H1 (cell line): ENCODE results near the gene ABHD14A. TPM values are rescaled to one million over a fixed set of nuclear protein-coding genes. Genes with fewer than 3 reads are reported as not detected.

Experiments used
- CTCF ChIA-PET: fragments of 300-600 bp; sonication (Branson Sonifier 250); formaldehyde crosslinking; loops from one replicate; lab custom pipeline; 2021; ENCODE audit not compliant: partially characterized antibody; lab: Charles Lee
- POLR2A ChIA-PET: fragments of 300-600 bp; sonication (Branson Sonifier 250); formaldehyde crosslinking; loops from one replicate; lab custom pipeline; 2021; ENCODE audit warnings: inconsistent platforms; ENCODE audit not compliant: partially characterized antibody; lab: Charles Lee
- DNase-seq, 2 experiments: peaks; one replicate each; pipeline versions ENCODE4 v3.0.0 to v3.0.0-alpha.2; 2010 to 2022; ENCODE audit warnings: low spot score in 2 of 2, low read depth in 1 of 2, mixed read lengths in 1 of 2
- FAIRE-seq: peaks from 2 replicates; lab custom pipeline; 2011; peaks lifted over from hg19 to GRCh38; lab: Jason Lieb, UNC
- H2AFZ ChIP-seq: 2 replicates; pipeline ENCODE4 v1.8.1; 2012; ENCODE audit warnings: low read length, inconsistent platforms
- H2AK5ac ChIP-seq: 2 replicates; pipeline ENCODE4 v1.6.1; 2013; ENCODE audit warnings: low read depth, low read length
- H2BK120ac ChIP-seq: replicated peaks from 2 replicates; pipeline ENCODE3; 2013; ENCODE audit warnings: low read depth, low read length, inconsistent platforms
- H2BK12ac ChIP-seq: 2 replicates; pipeline ENCODE4 v1.6.1; 2013; ENCODE audit warnings: low read depth, low read length
- H2BK15ac ChIP-seq: 2 replicates; pipeline ENCODE4 v1.6.1; 2013; ENCODE audit warnings: low read length
- H2BK20ac ChIP-seq: 2 replicates; pipeline ENCODE4 v1.6.1; 2013; ENCODE audit warnings: low read length
- H2BK5ac ChIP-seq: 2 replicates; pipeline ENCODE4 v1.6.1; 2013; ENCODE audit warnings: low read depth, low read length
- H3K14ac ChIP-seq: 2 replicates; pipeline ENCODE4 v1.6.1; 2013; ENCODE audit warnings: inconsistent platforms; ENCODE audit not compliant: insufficient read length
- H3K18ac ChIP-seq: 2 replicates; pipeline ENCODE4 v1.6.1; 2013; ENCODE audit warnings: low read length; ENCODE audit errors: extremely low read depth
- H3K23ac ChIP-seq: 2 replicates; pipeline ENCODE4 v1.6.1; 2013; ENCODE audit warnings: inconsistent platforms; ENCODE audit not compliant: insufficient read length
- H3K23me2 ChIP-seq: 2 replicates; pipeline ENCODE4 v1.6.1; 2013; ENCODE audit warnings: low read depth, low read length
- H3K27ac ChIP-seq: 2 replicates; pipeline ENCODE4 v1.6.1; 2011; ENCODE audit warnings: low read depth, low read length, inconsistent platforms
- H3K27me3 ChIP-seq, 4 experiments: replicated peaks in 1 of 4; 1 replicate in 1 of 4; 2 replicates in 3 of 4; pipeline versions ENCODE4 v1.6.1 to v1.8.1; 2011 to 2013; ENCODE audit warnings: low read length in 3 of 4, mild to moderate bottlenecking in 3 of 4, inconsistent platforms in 2 of 4, mixed read lengths in 2 of 4, moderate library complexity in 1 of 4; ENCODE audit not compliant: control insufficient read depth in 3 of 4, insufficient read depth in 3 of 4; ENCODE audit errors: extremely low read depth in 1 of 4
- H3K36me3 ChIP-seq, 4 experiments: 2 replicates each; pipeline versions ENCODE4 v1.6.1 to v1.8.1; 2011 to 2013; ENCODE audit warnings: mild to moderate bottlenecking in 4 of 4, low read length in 3 of 4, moderate library complexity in 2 of 4, control low read depth in 1 of 4, inconsistent platforms in 1 of 4; ENCODE audit not compliant: insufficient read depth in 4 of 4, control insufficient read depth in 2 of 4
- H3K4ac ChIP-seq: replicated peaks from 2 replicates; pipeline ENCODE3; 2013; ENCODE audit warnings: low read length, low read depth, mixed read lengths, inconsistent platforms; ENCODE audit not compliant: insufficient read length
- H3K4me1 ChIP-seq, 4 experiments: replicated peaks in 1 of 4; 1 replicate in 1 of 4; 2 replicates in 3 of 4; pipeline versions ENCODE4 v1.6.1 to v1.8.1; 2011 to 2013; ENCODE audit warnings: low read length in 3 of 4, inconsistent platforms in 2 of 4, mixed read lengths in 1 of 4; ENCODE audit not compliant: insufficient read depth in 4 of 4, control insufficient read depth in 3 of 4
- H3K4me2 ChIP-seq, 2 experiments: 2 replicates each; pipeline versions ENCODE4 v1.6.1 to v1.8.1; 2011 to 2013; ENCODE audit warnings: low read depth in 2 of 2, low read length in 2 of 2, control low read depth in 1 of 2, inconsistent platforms in 1 of 2, mild to moderate bottlenecking in 1 of 2; ENCODE audit not compliant: insufficient read depth in 1 of 2
- H3K4me3 ChIP-seq, 4 experiments: fragments of 200-600, 300-600 bp in 1 of 4; sonication (generic), shearing (Covaris generic), sonication (Bioruptor Twin) in 1 of 4; 2 replicates each; pipeline versions ENCODE4 v1.5.1 to v1.8.1; 2011 to 2016; ENCODE audit warnings: low read length in 4 of 4, low read depth in 3 of 4, control low read depth in 2 of 4, inconsistent platforms in 2 of 4, mild to moderate bottlenecking in 2 of 4, mixed read lengths in 1 of 4, moderate library complexity in 1 of 4; ENCODE audit not compliant: insufficient read depth in 2 of 4; ENCODE audit errors: extremely low read depth in 1 of 4
- H3K56ac ChIP-seq: replicated peaks from 2 replicates; pipeline ENCODE3; 2013; ENCODE audit warnings: low read depth, mild to moderate bottlenecking, mixed read lengths, low read length, inconsistent platforms; ENCODE audit not compliant: insufficient read length
- H3K79me1 ChIP-seq: 2 replicates; pipeline ENCODE4 v1.6.1; 2013; ENCODE audit warnings: low read depth, low read length, control low read depth
- H3K79me2 ChIP-seq, 2 experiments: 2 replicates each; pipeline versions ENCODE4 v1.6.1 to v1.8.1; 2012 to 2013; ENCODE audit warnings: low read length in 2 of 2, mild to moderate bottlenecking in 2 of 2, inconsistent platforms in 1 of 2; ENCODE audit not compliant: insufficient read depth in 2 of 2, control insufficient read depth in 1 of 2
- H3K9ac ChIP-seq, 4 experiments: replicated peaks in 1 of 4; 1 replicate in 1 of 4; 2 replicates in 3 of 4; pipeline versions ENCODE4 v1.6.1 to v1.8.1; 2011 to 2013; ENCODE audit warnings: low read depth in 3 of 4, low read length in 3 of 4, control low read depth in 2 of 4, mild to moderate bottlenecking in 2 of 4, moderate library complexity in 2 of 4, inconsistent platforms in 1 of 4; ENCODE audit errors: extremely low read depth in 1 of 4
- H3K9me3 ChIP-seq, 2 experiments: 2 replicates each; pipeline versions ENCODE4 v1.6.1 to v1.8.1; 2012 to 2013; ENCODE audit warnings: mild to moderate bottlenecking in 2 of 2, moderate library complexity in 2 of 2, control low read depth in 1 of 2, inconsistent platforms in 1 of 2, low read depth in 1 of 2, low read length in 1 of 2, mixed read lengths in 1 of 2; ENCODE audit not compliant: insufficient read depth in 2 of 2
- H4K20me1 ChIP-seq, 2 experiments: replicated peaks in 1 of 2; 2 replicates each; pipeline versions ENCODE3 to v1.8.1; 2011 to 2013; ENCODE audit warnings: inconsistent platforms in 2 of 2, low read length in 2 of 2, mild to moderate bottlenecking in 1 of 2; ENCODE audit not compliant: insufficient read depth in 2 of 2, control insufficient read depth in 1 of 2
- H4K5ac ChIP-seq: 2 replicates; pipeline ENCODE4 v1.6.1; 2013; ENCODE audit warnings: low read length, low read depth, mixed read lengths, inconsistent platforms; ENCODE audit not compliant: insufficient read length
- H4K8ac ChIP-seq: 2 replicates; pipeline ENCODE4 v1.8.0; 2013; ENCODE audit warnings: mild to moderate bottlenecking, moderate library complexity, low read length, inconsistent platforms; ENCODE audit not compliant: insufficient read depth; ENCODE audit errors: extremely low read depth
- H4K91ac ChIP-seq: replicated peaks from 2 replicates; pipeline ENCODE3; 2013; ENCODE audit warnings: low read length, mixed read lengths, inconsistent platforms; ENCODE audit not compliant: insufficient read length
- ASH2L ChIP-seq: fragments of 200-600, 300-600 bp; sonication (generic); IDR thresholded peaks from one replicate; pipeline ENCODE4 v1.7.1; 2017; ENCODE audit warnings: low read length
- CBX5 ChIP-seq: fragments of 300-800, 300-1000 bp; sonication (generic); IDR thresholded peaks from 2 replicates; pipeline ENCODE4 v1.7.1; 2016; ENCODE audit warnings: antibody characterized with exemption, low read length, low read depth
- CREB1 ChIP-seq: IDR thresholded peaks from 2 replicates; pipeline ENCODE4 v1.6.1; 2012; ENCODE audit warnings: inconsistent platforms
- CTBP2 ChIP-seq: IDR thresholded peaks from 2 replicates; pipeline ENCODE4 v1.7.0; 2011; ENCODE audit warnings: borderline replicate concordance, mild to moderate bottlenecking, moderate library complexity, mixed read lengths, low read length; ENCODE audit not compliant: insufficient read depth, insufficient read length
- JUN ChIP-seq: IDR thresholded peaks from 2 replicates; pipeline ENCODE4 v1.6.1; 2011; ENCODE audit warnings: low read depth, mild to moderate bottlenecking, improper control_type of control experiment, low read length
- KDM5A ChIP-seq: fragments of 200-600 bp; IDR thresholded peaks from 2 replicates; pipeline ENCODE4 v1.7.1; 2012; ENCODE audit warnings: mild to moderate bottlenecking, low read length, inconsistent platforms, mixed read lengths
- MAFK ChIP-seq: IDR thresholded peaks from 2 replicates; pipeline ENCODE4 v1.6.1; 2012; ENCODE audit warnings: low read depth, mild to moderate bottlenecking, improper control_type of control experiment, low read length
- POU5F1 ChIP-seq: IDR thresholded peaks from 2 replicates; pipeline ENCODE4 v1.6.1; 2011; ENCODE audit warnings: low read depth, mild to moderate bottlenecking, low read length, moderate library complexity
- SP4 ChIP-seq: IDR thresholded peaks from 2 replicates; pipeline ENCODE4 v1.6.1; 2012; ENCODE audit warnings: low read length, inconsistent platforms
- TAF1 ChIP-seq: IDR thresholded peaks from 2 replicates; pipeline ENCODE4 v1.6.1; 2011; ENCODE audit warnings: mild to moderate bottlenecking, low read depth, low read length
- TAF7 ChIP-seq: optimal IDR thresholded peaks from 2 replicates; pipeline ENCODE3; 2011; ENCODE audit warnings: low read depth, mild to moderate bottlenecking, inconsistent platforms, low read length, moderate library complexity, borderline replicate concordance
- TBP ChIP-seq: IDR thresholded peaks from 2 replicates; pipeline ENCODE4 v1.6.1; 2011; ENCODE audit warnings: low read depth, low read length, improper control_type of control experiment
- TCF12 ChIP-seq: IDR thresholded peaks from 2 replicates; pipeline ENCODE4 v1.6.1; 2011; ENCODE audit warnings: low read depth, mild to moderate bottlenecking, low read length
- YY1 ChIP-seq: IDR thresholded peaks from 2 replicates; pipeline ENCODE4 v1.6.1; 2011; ENCODE audit warnings: low read depth, mild to moderate bottlenecking, low read length
- WGBS, 2 experiments: shearing (Covaris generic) in 1 of 2; methylation state at CpG; one replicate each; pipeline versions ENCODE4 v1.1.6 to v1.1.7; 2013 to 2015; ENCODE audit warnings: low lambda C conversion rate in 2 of 2, mixed read lengths in 2 of 2, inconsistent platforms in 1 of 2, low coverage in 1 of 2, missing lambda C conversion rate in 1 of 2; ENCODE audit not compliant: insufficient replicate concordance in 2 of 2, insufficient coverage in 1 of 2, insufficient read length in 1 of 2; ENCODE audit errors: extremely low coverage in 1 of 2, missing lambda C conversion rate in 1 of 2; 5-methylcytosine and 5-hydroxymethylcytosine counted together
- polyA plus RNA-seq, 7 experiments: library from polyadenylated mRNA; depleted of rRNA in 3 of 7; stranded (reverse) in 5 of 7; unstranded in 2 of 7; fragments of >200 nt in 5 of 7; fragments of 200-250 nt in 2 of 7; gene quantifications; 1 replicate in 5 of 7; 2 replicates in 1 of 7; 4 replicates in 1 of 7; pipeline versions ENCODE4 v1.2.1 to v1.2.3, GENCODE V29; 2011 to 2013; ENCODE audit warnings: missing spikeins in 2 of 7, mixed read lengths in 2 of 7
- total RNA-seq: library from RNA; stranded (reverse); fragmentation: NEBNext Ultra II Directional; extraction: Animal tissue kit (Norgen Biotek cat#: 25700); gene quantifications from 2 replicates; pipeline ENCODE4 v1.2.1, GENCODE V29; 2021

Gene ABHD14A
- total and polyA plus RNA-seq, 2 of the 8 experiments (the other 6 are each of a cell fraction or from before 2014, with no cell fraction given): 4.6 to 9.8 TPM

GRCh38 chr3:52023101-52023770 lies 48.4 kb downstream of the ABHD14A start:
- DNase-seq: no peak
- Histone ChIP-seq H2AK5ac (no peak overlapping the region), H2BK20ac (no peak overlapping the region), H2BK15ac (no peak overlapping the region), H3K23ac (no peak overlapping the region), H3K9me3 (no peaks in the 10 kb centered on the region), H3K9ac (no peak overlapping the region), H3K23me2 (peaks cover 1% of the 10 kb centered on the region; the same call in 1 of the 2 replicates), H2BK120ac (no peak overlapping the region), H3K56ac (no peak overlapping the region), H4K91ac (no peak overlapping the region), H2BK12ac (no peak overlapping the region), H2AFZ (no peak overlapping the region), H4K5ac (no peak overlapping the region), H4K20me1 (no peaks in the 10 kb centered on the region), H2BK5ac (no peak overlapping the region), H3K79me1 (no peaks in the 10 kb centered on the region), H3K79me2 (no peaks in the 10 kb centered on the region), H3K36me3 (no peaks in the 10 kb centered on the region), H4K8ac (no peak overlapping the region; the same call in 1 of the 2 replicates), H3K4me3 (no peak overlapping the region), H3K27me3 (no peaks in the 10 kb centered on the region), H3K4ac (no peak overlapping the region), H3K4me1 (peaks cover 0 to 5% (median 2%) of the 10 kb centered on the region in 4 experiments; a peak in 3 of 7 replicates), H3K14ac (no peak overlapping the region), H3K27ac (no peak overlapping the region), H3K4me2 (no peak overlapping the region), H3K18ac (no peak overlapping the region)
- CTCF ChIA-PET: interaction anchor here (1.1 to 24.7 kb wide), 8 partner anchors 8 to 109 kb away, joined by 3 to 984 read pairs (median 9); partner anchors contain the start of gene DUSP7
- FAIRE-seq: no peak
- 100% methylated on average over 3 of the region's 3 CpGs; no CpG with 5 or more reads in 1 of the 2 experiments for WGBS, 2 experiments
- POLR2A ChIA-PET: interaction anchor here (1.4 to 2.2 kb wide), 2 partner anchors 13 to 33 kb away, joined by 5 to 6 read pairs; partner anchors contain the start of gene DUSP7
- TF ChIP-seq TCF12 (no peak), TAF1 (no peak), POU5F1 (no peak), MAFK (no peak), CREB1 (no peak), KDM5A (no peak), TAF7 (no peak), CBX5 (no peak), ASH2L (no peak), YY1 (no peak), SP4 (no peak), CTBP2 (no peak), TBP (no peak), JUN (no peak)
